H9 (cell line): ENCODE results near the gene TMEM176A. TPM values are rescaled to one million over a fixed set of nuclear protein-coding genes. Genes with fewer than 3 reads are reported as not detected.
A peak's percentile ranks its signal among the peaks of the same experiment; 100 is the strongest.
"Not testable (repeated sequence)": the region's sequence is repeated elsewhere in the genome, so short reads cannot be mapped to it uniquely, and the experiment has no call there.

ENCODE experiments used
- DNase-seq: peaks from one replicate; pipeline ENCODE4 v3.0.0-alpha.2; 2017
- H2AFZ ChIP-seq: one replicate; pipeline ENCODE4 v1.6.1; 2013; ENCODE audit warnings: mild to moderate bottlenecking, low read length, control low read depth, moderate library complexity
- H2AK5ac ChIP-seq: 2 replicates; pipeline ENCODE4 v1.6.1; 2013; ENCODE audit warnings: low read length, control low read depth, mixed read lengths; ENCODE audit not compliant: insufficient read length
- H2BK120ac ChIP-seq: one replicate; pipeline ENCODE4 v1.6.1; 2013; ENCODE audit warnings: low read depth, mild to moderate bottlenecking, low read length, control low read depth, inconsistent platforms; ENCODE audit not compliant: poor library complexity, severe bottlenecking
- H2BK12ac ChIP-seq: 2 replicates; pipeline ENCODE4 v1.6.1; 2013; ENCODE audit warnings: low read length, control low read depth, mixed read lengths, low read depth; ENCODE audit not compliant: insufficient read length
- H2BK15ac ChIP-seq: 2 replicates; pipeline ENCODE4 v1.6.1; 2013; ENCODE audit warnings: low read depth, low read length, control low read depth
- H2BK20ac ChIP-seq: one replicate; pipeline ENCODE4 v1.6.1; 2013; ENCODE audit warnings: low read depth, mild to moderate bottlenecking, low read length, control low read depth, inconsistent platforms; ENCODE audit not compliant: poor library complexity, severe bottlenecking
- H2BK5ac ChIP-seq: 2 replicates; pipeline ENCODE4 v1.6.1; 2013; ENCODE audit warnings: low read length, control low read depth, mixed read lengths; ENCODE audit not compliant: insufficient read length
- H3K14ac ChIP-seq: 2 replicates; pipeline ENCODE4 v1.6.1; 2013; ENCODE audit warnings: low read length, control low read depth; ENCODE audit not compliant: insufficient read depth
- H3K18ac ChIP-seq: 2 replicates; pipeline ENCODE4 v1.6.1; 2013; ENCODE audit warnings: low read depth, mild to moderate bottlenecking, mixed read lengths, low read length, control low read depth; ENCODE audit not compliant: insufficient read length
- H3K23ac ChIP-seq: 2 replicates; pipeline ENCODE4 v1.6.1; 2013; ENCODE audit warnings: low read length, control low read depth, mixed read lengths, low read depth; ENCODE audit not compliant: insufficient read length
- H3K23me2 ChIP-seq: 2 replicates; pipeline ENCODE4 v1.6.1; 2013; ENCODE audit warnings: low read depth, mild to moderate bottlenecking, mixed read lengths, low read length, control low read depth; ENCODE audit not compliant: insufficient read length, poor library complexity, severe bottlenecking
- H3K27ac ChIP-seq: 2 replicates; pipeline ENCODE4 v1.5.1; 2013; ENCODE audit warnings: low read length, control low read depth, mixed read lengths, low read depth; ENCODE audit not compliant: insufficient read length
- H3K27me3 ChIP-seq: 2 replicates; pipeline ENCODE4 v1.6.1; 2013; ENCODE audit warnings: low read length, control low read depth, inconsistent platforms; ENCODE audit not compliant: insufficient read depth
- H3K4ac ChIP-seq: 2 replicates; pipeline ENCODE4 v1.6.1; 2013; ENCODE audit warnings: low read depth, mild to moderate bottlenecking, control low read depth, inconsistent platforms, low read length, moderate library complexity
- H3K4me1 ChIP-seq: 2 replicates; pipeline ENCODE4 v1.6.1; 2013; ENCODE audit warnings: low read length, control low read depth, inconsistent platforms; ENCODE audit not compliant: insufficient read depth
- H3K4me2 ChIP-seq: 2 replicates; pipeline ENCODE4 v1.6.1; 2013; ENCODE audit warnings: low read length, control low read depth, mixed read lengths; ENCODE audit not compliant: insufficient read length, insufficient read depth
- H3K56ac ChIP-seq: 2 replicates; pipeline ENCODE4 v1.6.1; 2013; ENCODE audit warnings: low read depth, mild to moderate bottlenecking, mixed read lengths, low read length, control low read depth; ENCODE audit not compliant: insufficient read length
- H3K79me1 ChIP-seq: 2 replicates; pipeline ENCODE4 v1.6.1; 2013; ENCODE audit warnings: low read depth, mild to moderate bottlenecking, moderate library complexity, low read length, control low read depth, inconsistent platforms; ENCODE audit not compliant: insufficient read depth, poor library complexity, severe bottlenecking
- H3K79me2 ChIP-seq: 2 replicates; pipeline ENCODE4 v1.6.1; 2013; ENCODE audit warnings: low read length, control low read depth, inconsistent platforms; ENCODE audit not compliant: insufficient read depth
- H3K9ac ChIP-seq: 2 replicates; pipeline ENCODE4 v1.6.1; 2013; ENCODE audit warnings: low read length, control low read depth, mixed read lengths; ENCODE audit not compliant: insufficient read length; ENCODE audit errors: extremely low read depth
- H3K9me3 ChIP-seq: one replicate; pipeline ENCODE4 v1.6.1; 2013; ENCODE audit warnings: low read depth, low read length, inconsistent platforms; ENCODE audit not compliant: control insufficient read depth
- H3T11ph ChIP-seq: one replicate; pipeline ENCODE4 v1.6.1; 2013; ENCODE audit warnings: mild to moderate bottlenecking, low read length, control low read depth, inconsistent platforms
- H4K20me1 ChIP-seq: one replicate; pipeline ENCODE4 v1.6.1; 2013; ENCODE audit not compliant: control insufficient read depth, insufficient read length, insufficient read depth
- H4K5ac ChIP-seq: 2 replicates; pipeline ENCODE4 v1.6.1; 2013; ENCODE audit warnings: low read depth, mild to moderate bottlenecking, mixed read lengths, low read length, control low read depth; ENCODE audit not compliant: insufficient read length
- H4K8ac ChIP-seq: replicated peaks from 2 replicates; pipeline ENCODE4 v1.6.1; 2013; ENCODE audit warnings: low read length, control low read depth, mixed read lengths, low read depth; ENCODE audit not compliant: insufficient read length
- H4K91ac ChIP-seq: 2 replicates; pipeline ENCODE4 v1.6.1; 2013; ENCODE audit warnings: low read depth, mild to moderate bottlenecking, moderate library complexity, mixed read lengths, low read length, control low read depth; ENCODE audit not compliant: insufficient read length
- H3K27ac Mint-ChIP-seq, 3 experiments: 2 replicates in 2 of 3; 3 replicates in 1 of 3; pipeline ENCODE4 v1.8.0; 2020 to 2021; ENCODE audit warnings: mixed read lengths in 3 of 3, mild to moderate bottlenecking in 1 of 3, moderate library complexity in 1 of 3
- H3K27me3 Mint-ChIP-seq: 2 replicates; pipeline ENCODE4 v1.8.0; 2021; ENCODE audit warnings: low read depth, mild to moderate bottlenecking, moderate library complexity, mixed read lengths
- H3K36me3 Mint-ChIP-seq, 3 experiments: 2 replicates in 2 of 3; 3 replicates in 1 of 3; pipeline ENCODE4 v1.8.0; 2020 to 2021; ENCODE audit warnings: low read depth in 3 of 3, mixed read lengths in 3 of 3; ENCODE audit not compliant: insufficient read depth in 1 of 3
- H3K4me1 Mint-ChIP-seq, 2 experiments: 2 replicates each; pipeline ENCODE4 v1.8.0; 2020; ENCODE audit warnings: mixed read lengths in 2 of 2
- H3K4me3 Mint-ChIP-seq, 2 experiments: 2 replicates in 1 of 2; 3 replicates in 1 of 2; pipeline ENCODE4 v1.8.0; 2020 to 2021; ENCODE audit warnings: mild to moderate bottlenecking in 2 of 2, mixed read lengths in 2 of 2, moderate library complexity in 1 of 2
- H3K9me3 Mint-ChIP-seq, 2 experiments: 2 replicates in 1 of 2; 3 replicates in 1 of 2; pipeline ENCODE4 v1.8.0; 2020; ENCODE audit warnings: mild to moderate bottlenecking in 2 of 2, mixed read lengths in 2 of 2, moderate library complexity in 1 of 2
- CTCF ChIP-seq: fragments of 200-600 bp; sonication (generic); conservative IDR thresholded peaks from 3 replicates; pipeline ENCODE4 v1.8.0; 2021; ENCODE audit warnings: antibody characterized with exemption, mild to moderate bottlenecking
- WGBS: extraction: QIAGEN DNeasy Blood & Tissue Kit; methylation state at CpG from one replicate; pipeline ENCODE4 v1.1.7; 2013; ENCODE audit warnings: missing lambda C conversion rate, low lambda C conversion rate, mixed read lengths; ENCODE audit not compliant: insufficient read length; ENCODE audit errors: extremely low coverage; 5-methylcytosine and 5-hydroxymethylcytosine counted together
- total RNA-seq: library from RNA; stranded (reverse); gene quantifications from 2 replicates; pipeline ENCODE4 v1.2.1, GENCODE V29; 2021

Gene TMEM176A
- total RNA-seq, 1 experiment from 2014 or later: not detected

DNA sequence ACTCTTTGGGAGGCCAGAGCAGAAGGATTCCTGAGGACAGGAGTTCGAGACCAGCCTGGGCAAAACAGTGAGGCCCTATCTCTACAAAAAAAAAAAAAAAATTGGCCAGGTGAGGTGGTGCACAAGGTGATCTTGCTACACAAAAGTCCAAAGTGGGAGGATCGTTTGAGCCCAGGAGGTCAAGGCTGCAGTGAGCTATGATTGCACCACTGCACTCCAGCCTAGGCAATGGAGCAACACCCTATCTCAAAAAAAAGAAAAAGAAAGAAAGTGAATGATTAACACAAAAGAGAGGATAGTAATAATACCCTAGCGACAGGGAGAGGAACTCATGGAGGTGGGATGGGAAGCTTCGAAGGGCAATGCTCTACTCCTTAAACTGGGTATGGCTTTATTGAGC, 30.8 kb upstream of the TMEM176A start:
- DNase-seq: no peak
- no peak overlapping the region for H4K8ac ChIP-seq
- no peak overlapping the region for H2BK15ac ChIP-seq
- no peaks in the 10 kb centered on the region; the same call in 1 of the 2 replicates for H3K79me2 ChIP-seq
- no peak overlapping the region for H2BK12ac ChIP-seq
- no peak overlapping the region for H3K9ac ChIP-seq
- no peak overlapping the region for H2AFZ ChIP-seq
- no peak overlapping the region for H3K23ac ChIP-seq
- no peak overlapping the region for H3K14ac ChIP-seq
- no peaks in the 10 kb centered on the region for H4K20me1 ChIP-seq
- H3K4ac ChIP-seq: no peak overlapping the region
- H4K91ac ChIP-seq: no peak overlapping the region
- H2BK120ac ChIP-seq: no peak overlapping the region
- Mint-ChIP-seq H3K36me3 (no peaks in the 10 kb centered on the region; a peak in 2 of 7 replicates), H3K27me3 (peaks cover 34% of the 10 kb centered on the region), H3K27ac (peak overlapping the region in 1 of 3 experiments; percentile 23; a peak in 1 of 7 replicates), H3K9me3 (peaks cover 11 to 13% of the 10 kb centered on the region in 2 experiments), H3K4me1 (peaks cover 8 to 10% of the 10 kb centered on the region in 2 experiments), H3K4me3 (no peak overlapping the region)
- no peaks in the 10 kb centered on the region for H3K9me3 ChIP-seq
- H3K79me1 ChIP-seq: no peaks in the 10 kb centered on the region
- H2BK20ac ChIP-seq: no peak overlapping the region
- H3K4me1 ChIP-seq: no peaks in the 10 kb centered on the region
- no peak overlapping the region for H4K5ac ChIP-seq
- no peak overlapping the region for H2AK5ac ChIP-seq
- no peak for TF ChIP-seq CTCF
- H3K27ac ChIP-seq: no peak overlapping the region
- no peak overlapping the region for H3K56ac ChIP-seq
- no peak overlapping the region for H3T11ph ChIP-seq
- no CpG with 5 or more reads among the region's 4 CpGs for WGBS
- no peaks in the 10 kb centered on the region for H3K27me3 ChIP-seq
- H2BK5ac ChIP-seq: no peak overlapping the region
- no peak overlapping the region for H3K4me2 ChIP-seq
- no peak overlapping the region for H3K18ac ChIP-seq
- no peaks in the 10 kb centered on the region for H3K23me2 ChIP-seq

GRCh38 chr7:150774131-150774530, 26.4 kb upstream of the TMEM176A start:
- not testable (repeated sequence) for H2BK12ac ChIP-seq, H3K36me3 Mint-ChIP-seq, H3K18ac ChIP-seq, H3K27ac Mint-ChIP-seq, H3K4me3 Mint-ChIP-seq, H4K8ac ChIP-seq, H3T11ph ChIP-seq, H3K79me2 ChIP-seq, H2BK5ac ChIP-seq, H2BK15ac ChIP-seq, H3K9ac ChIP-seq, H3K23me2 ChIP-seq, H4K91ac ChIP-seq, H3K27ac ChIP-seq, H2AK5ac ChIP-seq, H3K27me3 ChIP-seq, H3K14ac ChIP-seq, H4K5ac ChIP-seq, H2BK20ac ChIP-seq, H2BK120ac ChIP-seq, H2AFZ ChIP-seq, H3K4me1 Mint-ChIP-seq, DNase-seq, H3K4me1 ChIP-seq, H3K56ac ChIP-seq, H3K4ac ChIP-seq, H3K79me1 ChIP-seq, H3K4me2 ChIP-seq, H3K9me3 ChIP-seq, H4K20me1 ChIP-seq, H3K23ac ChIP-seq
- H3K27me3 Mint-ChIP-seq: peaks cover 43% of the 10 kb centered on the region
- H3K9me3 Mint-ChIP-seq: peaks cover 11 to 17% of the 10 kb centered on the region in 2 experiments
- WGBS: no CpG with 5 or more reads among the region's 1 CpG
